GM19043 (cell line): ENCODE data around the gene CLGN.

Source experiments
- ATAC-seq: cut with Tn5 transposase; IDR thresholded peaks from one replicate; pipeline ENCODE4 v1.9.1; 2021; ENCODE audit warnings: low read depth; ENCODE audit not compliant: unreplicated experiment

Gene CLGN

DNA sequence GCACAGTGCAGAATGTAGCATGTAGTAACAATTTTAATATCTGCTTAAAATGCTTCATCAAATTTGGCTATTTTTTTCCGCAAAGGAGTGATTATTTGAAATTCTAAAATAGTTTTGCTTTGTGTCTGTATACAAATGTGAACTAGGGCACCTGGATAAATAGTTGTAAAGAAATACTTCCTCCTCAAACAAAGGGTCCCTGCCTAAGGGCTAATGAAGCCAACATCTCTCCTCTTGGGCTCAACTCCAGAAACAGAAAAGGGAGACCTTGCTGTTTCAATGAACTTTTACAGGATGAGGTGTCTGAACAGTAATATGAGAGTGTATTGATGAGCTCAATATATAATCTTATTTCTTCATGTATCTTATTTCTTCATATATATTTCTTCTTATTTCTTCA, 84.8 kb downstream of the CLGN start:
- ATAC-seq, result no peak
